ENCODE data around the gene ZNF394.

DNA sequence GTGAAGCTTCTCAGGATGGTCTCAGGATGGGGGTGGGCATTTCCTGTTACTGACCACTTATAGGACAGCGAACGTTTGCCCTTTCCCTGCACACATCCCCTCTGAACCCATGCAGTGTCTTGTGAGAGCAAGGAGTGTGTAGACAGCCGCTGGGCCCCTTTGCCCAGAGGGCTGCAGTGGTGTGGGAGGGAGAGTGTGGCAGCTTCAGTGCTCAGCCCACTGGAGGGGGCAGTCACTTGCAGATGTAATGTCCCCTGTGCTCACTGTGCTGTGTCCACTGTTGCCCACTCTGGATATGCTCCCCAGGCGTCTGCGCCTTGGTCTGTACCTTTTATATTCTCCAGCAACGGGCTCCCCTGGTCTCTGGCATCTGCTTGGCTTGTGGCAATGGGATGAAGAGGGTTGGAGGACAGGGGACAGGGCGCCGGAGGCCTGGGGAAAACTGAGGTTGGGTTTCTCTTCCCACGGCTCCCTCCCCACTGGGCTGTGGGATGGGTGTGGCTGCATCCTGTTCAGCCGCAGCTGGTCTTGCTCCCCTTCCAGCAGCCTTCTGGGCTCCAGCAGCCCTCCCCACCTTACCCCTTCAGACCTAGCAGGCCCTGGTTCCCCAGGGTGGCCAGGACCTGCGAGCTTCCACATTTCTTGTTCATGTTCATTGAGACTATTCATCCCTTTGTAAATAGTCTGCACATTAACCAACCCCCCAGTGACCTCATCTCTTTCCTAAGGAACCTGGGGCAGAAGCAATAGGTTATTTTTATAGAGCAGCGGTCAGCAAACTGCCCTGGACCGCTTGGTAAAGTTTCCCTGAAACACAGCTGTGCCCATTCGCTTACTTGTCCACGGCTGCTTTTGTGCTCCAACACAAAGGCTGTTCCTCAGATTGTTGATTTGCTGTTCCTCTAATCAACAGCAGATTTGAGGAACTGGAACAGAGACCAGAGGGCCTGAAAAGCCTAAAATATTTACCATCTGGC, 21.3 kb downstream of the ZNF394 start:
- TF ChIP-seq, protein P1, sequence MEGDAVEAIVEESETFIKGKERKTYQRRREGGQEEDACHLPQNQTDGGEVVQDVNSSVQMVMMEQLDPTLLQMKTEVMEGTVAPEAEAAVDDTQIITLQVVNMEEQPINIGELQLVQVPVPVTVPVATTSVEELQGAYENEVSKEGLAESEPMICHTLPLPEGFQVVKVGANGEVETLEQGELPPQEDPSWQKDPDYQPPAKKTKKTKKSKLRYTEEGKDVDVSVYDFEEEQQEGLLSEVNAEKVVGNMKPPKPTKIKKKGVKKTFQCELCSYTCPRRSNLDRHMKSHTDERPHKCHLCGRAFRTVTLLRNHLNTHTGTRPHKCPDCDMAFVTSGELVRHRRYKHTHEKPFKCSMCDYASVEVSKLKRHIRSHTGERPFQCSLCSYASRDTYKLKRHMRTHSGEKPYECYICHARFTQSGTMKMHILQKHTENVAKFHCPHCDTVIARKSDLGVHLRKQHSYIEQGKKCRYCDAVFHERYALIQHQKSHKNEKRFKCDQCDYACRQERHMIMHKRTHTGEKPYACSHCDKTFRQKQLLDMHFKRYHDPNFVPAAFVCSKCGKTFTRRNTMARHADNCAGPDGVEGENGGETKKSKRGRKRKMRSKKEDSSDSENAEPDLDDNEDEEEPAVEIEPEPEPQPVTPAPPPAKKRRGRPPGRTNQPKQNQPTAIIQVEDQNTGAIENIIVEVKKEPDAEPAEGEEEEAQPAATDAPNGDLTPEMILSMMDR (IDR thresholded peaks at IDR 0.05), result no peak
- TF ChIP-seq TAF1 (IDR thresholded peaks at IDR 0.05; ENCODE audit: borderline replicate concordance, low read depth, low read length), result no peak
- TF ChIP-seq YY1 (IDR thresholded peaks at IDR 0.05; ENCODE audit: low read depth), result no peak
- no peak for TF ChIP-seq EP300 (IDR thresholded peaks at IDR 0.05; ENCODE audit: borderline replicate concordance in 1 of 2, low read depth in 1 of 2, low read length in 1 of 2)
- no peak for TF ChIP-seq JUND (IDR thresholded peaks at IDR 0.05)
- TF ChIP-seq CHD2 (IDR thresholded peaks at IDR 0.05; ENCODE audit: low read length, partially characterized antibody), result no peak
- TF ChIP-seq SMC3 (IDR thresholded peaks at IDR 0.05; ENCODE audit: low read depth, low read length), result no peak
